ENCODE data around the gene OSM.

The OSM gene

DNA sequence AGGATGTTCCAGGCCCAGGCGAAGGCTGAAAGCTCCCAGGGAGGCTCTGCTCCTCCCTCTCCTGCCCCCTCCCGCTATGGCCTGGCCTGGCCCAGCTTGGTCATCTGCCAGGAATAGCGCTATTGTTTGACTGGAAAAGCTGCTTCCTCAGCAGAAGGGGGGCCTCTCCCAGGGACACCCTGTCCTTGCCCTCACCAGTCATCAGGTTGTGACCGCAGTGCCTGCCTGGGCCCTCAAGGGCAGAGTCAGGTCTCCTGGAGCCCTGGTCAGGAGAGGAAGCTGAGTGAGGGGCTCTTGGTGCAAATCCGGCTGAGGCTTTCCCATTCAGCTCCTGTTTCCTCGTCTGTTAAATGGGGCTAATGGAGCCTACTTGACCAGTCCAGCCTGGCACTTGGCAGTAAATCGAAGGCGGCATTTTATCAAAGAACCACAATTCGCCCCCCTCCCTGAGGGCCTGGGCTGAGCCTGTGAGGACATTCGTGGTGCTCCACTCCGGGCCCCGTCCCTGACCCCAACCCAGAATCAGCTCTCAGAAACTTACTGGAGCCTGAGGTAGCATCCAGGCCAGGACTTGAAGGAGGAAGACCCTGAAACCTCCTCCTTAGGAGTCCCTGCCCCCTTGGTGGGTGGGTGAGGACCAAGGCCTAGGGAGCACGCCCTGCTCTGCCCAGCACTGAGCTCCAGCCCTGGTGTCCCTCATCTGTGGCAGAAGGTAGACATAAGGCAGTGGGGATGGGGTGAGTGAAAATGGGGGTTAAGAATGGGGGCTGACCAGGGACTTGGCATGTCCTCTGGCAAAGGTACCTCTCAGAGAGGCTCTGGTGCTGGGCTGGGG, 24.6 kb upstream of the OSM start (continued):
- TF ChIP-seq, protein P1, sequence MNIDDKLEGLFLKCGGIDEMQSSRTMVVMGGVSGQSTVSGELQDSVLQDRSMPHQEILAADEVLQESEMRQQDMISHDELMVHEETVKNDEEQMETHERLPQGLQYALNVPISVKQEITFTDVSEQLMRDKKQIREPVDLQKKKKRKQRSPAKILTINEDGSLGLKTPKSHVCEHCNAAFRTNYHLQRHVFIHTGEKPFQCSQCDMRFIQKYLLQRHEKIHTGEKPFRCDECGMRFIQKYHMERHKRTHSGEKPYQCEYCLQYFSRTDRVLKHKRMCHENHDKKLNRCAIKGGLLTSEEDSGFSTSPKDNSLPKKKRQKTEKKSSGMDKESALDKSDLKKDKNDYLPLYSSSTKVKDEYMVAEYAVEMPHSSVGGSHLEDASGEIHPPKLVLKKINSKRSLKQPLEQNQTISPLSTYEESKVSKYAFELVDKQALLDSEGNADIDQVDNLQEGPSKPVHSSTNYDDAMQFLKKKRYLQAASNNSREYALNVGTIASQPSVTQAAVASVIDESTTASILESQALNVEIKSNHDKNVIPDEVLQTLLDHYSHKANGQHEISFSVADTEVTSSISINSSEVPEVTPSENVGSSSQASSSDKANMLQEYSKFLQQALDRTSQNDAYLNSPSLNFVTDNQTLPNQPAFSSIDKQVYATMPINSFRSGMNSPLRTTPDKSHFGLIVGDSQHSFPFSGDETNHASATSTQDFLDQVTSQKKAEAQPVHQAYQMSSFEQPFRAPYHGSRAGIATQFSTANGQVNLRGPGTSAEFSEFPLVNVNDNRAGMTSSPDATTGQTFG (tag by site-specific recombination; IDR thresholded peaks at IDR 0.05; ENCODE audit: borderline replicate concordance) = no peak
- no peak for TF ChIP-seq ZNF324 (tag by site-specific recombination; IDR thresholded peaks at IDR 0.05)
- TF ChIP-seq ZNF354C (tag by site-specific recombination; IDR thresholded peaks at IDR 0.05; ENCODE audit: borderline replicate concordance, low read depth) = no peak
- TF ChIP-seq ZNF791 (tag by site-specific recombination; IDR thresholded peaks at IDR 0.05) = no peak
- TF ChIP-seq ZFHX2 (tag by site-specific recombination; conservative IDR thresholded peaks at IDR 0.05) = no peak
- TF ChIP-seq ZNF138 (tag by site-specific recombination; IDR thresholded peaks at IDR 0.05; ENCODE audit: borderline replicate concordance) = no peak
- no peak for TF ChIP-seq KLF10 (tag by site-specific recombination; IDR thresholded peaks at IDR 0.05)
- TF ChIP-seq ZNF571 (tag by site-specific recombination; IDR thresholded peaks at IDR 0.05) = no peak
- TF ChIP-seq ZNF184 (tag by site-specific recombination; IDR thresholded peaks at IDR 0.05) = no peak
- no peak for TF ChIP-seq BCL11B (tag by site-specific recombination; IDR thresholded peaks at IDR 0.05; ENCODE audit: low read depth)
- TF ChIP-seq, protein P2, sequence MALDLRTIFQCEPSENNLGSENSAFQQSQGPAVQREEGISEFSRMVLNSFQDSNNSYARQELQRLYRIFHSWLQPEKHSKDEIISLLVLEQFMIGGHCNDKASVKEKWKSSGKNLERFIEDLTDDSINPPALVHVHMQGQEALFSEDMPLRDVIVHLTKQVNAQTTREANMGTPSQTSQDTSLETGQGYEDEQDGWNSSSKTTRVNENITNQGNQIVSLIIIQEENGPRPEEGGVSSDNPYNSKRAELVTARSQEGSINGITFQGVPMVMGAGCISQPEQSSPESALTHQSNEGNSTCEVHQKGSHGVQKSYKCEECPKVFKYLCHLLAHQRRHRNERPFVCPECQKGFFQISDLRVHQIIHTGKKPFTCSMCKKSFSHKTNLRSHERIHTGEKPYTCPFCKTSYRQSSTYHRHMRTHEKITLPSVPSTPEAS (tag by site-specific recombination; IDR thresholded peaks at IDR 0.05) = no peak
- peak; percentile 20; the same call in 1 of the 2 replicates for TF ChIP-seq ZNF394 (tag by site-specific recombination; IDR thresholded peaks at IDR 0.05; ENCODE audit: borderline replicate concordance)
- TF ChIP-seq, protein P3, sequence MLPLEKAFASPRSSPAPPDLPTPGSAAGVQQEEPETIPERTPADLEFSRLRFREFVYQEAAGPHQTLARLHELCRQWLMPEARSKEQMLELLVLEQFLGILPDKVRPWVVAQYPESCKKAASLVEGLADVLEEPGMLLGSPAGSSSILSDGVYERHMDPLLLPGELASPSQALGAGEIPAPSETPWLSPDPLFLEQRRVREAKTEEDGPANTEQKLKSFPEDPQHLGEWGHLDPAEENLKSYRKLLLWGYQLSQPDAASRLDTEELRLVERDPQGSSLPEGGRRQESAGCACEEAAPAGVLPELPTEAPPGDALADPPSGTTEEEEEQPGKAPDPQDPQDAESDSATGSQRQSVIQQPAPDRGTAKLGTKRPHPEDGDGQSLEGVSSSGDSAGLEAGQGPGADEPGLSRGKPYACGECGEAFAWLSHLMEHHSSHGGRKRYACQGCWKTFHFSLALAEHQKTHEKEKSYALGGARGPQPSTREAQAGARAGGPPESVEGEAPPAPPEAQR (tag by site-specific recombination; IDR thresholded peaks at IDR 0.05) = no peak
- no peak for TF ChIP-seq ZNF223 (tag by site-specific recombination; IDR thresholded peaks at IDR 0.05)
- no peak for TF ChIP-seq ZNF248 (tag by site-specific recombination; IDR thresholded peaks at IDR 0.05)
- TF ChIP-seq, protein P4, sequence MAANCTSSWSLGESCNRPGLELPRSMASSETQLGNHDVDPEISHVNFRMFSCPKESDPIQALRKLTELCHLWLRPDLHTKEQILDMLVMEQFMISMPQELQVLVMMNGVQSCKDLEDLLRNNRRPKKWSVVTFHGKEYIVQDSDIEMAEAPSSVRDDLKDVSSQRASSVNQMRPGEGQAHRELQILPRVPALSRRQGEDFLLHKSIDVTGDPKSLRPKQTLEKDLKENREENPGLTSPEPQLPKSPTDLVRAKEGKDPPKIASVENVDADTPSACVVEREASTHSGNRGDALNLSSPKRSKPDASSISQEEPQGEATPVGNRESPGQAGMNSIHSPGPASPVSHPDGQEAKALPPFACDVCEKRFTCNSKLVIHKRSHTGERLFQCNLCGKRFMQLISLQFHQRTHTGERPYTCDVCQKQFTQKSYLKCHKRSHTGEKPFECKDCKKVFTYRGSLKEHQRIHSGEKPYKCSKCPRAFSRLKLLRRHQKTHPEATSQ (tag by site-specific recombination; IDR thresholded peaks at IDR 0.05) = no peak
- TF ChIP-seq ZNF837 (tag by site-specific recombination; IDR thresholded peaks at IDR 0.05) = no peak
- no peak for TF ChIP-seq ZNF391 (tag by site-specific recombination; IDR thresholded peaks at IDR 0.05; ENCODE audit: borderline replicate concordance, low read depth)
- TF ChIP-seq ZNF239 (tag by site-specific recombination; IDR thresholded peaks at IDR 0.05) = no peak
- TF ChIP-seq GLIS2 (tag by site-specific recombination; IDR thresholded peaks at IDR 0.05) = peak; percentile 77
- TF ChIP-seq ZNF677 (tag by site-specific recombination; IDR thresholded peaks at IDR 0.05) = no peak
- TF ChIP-seq, protein P5, sequence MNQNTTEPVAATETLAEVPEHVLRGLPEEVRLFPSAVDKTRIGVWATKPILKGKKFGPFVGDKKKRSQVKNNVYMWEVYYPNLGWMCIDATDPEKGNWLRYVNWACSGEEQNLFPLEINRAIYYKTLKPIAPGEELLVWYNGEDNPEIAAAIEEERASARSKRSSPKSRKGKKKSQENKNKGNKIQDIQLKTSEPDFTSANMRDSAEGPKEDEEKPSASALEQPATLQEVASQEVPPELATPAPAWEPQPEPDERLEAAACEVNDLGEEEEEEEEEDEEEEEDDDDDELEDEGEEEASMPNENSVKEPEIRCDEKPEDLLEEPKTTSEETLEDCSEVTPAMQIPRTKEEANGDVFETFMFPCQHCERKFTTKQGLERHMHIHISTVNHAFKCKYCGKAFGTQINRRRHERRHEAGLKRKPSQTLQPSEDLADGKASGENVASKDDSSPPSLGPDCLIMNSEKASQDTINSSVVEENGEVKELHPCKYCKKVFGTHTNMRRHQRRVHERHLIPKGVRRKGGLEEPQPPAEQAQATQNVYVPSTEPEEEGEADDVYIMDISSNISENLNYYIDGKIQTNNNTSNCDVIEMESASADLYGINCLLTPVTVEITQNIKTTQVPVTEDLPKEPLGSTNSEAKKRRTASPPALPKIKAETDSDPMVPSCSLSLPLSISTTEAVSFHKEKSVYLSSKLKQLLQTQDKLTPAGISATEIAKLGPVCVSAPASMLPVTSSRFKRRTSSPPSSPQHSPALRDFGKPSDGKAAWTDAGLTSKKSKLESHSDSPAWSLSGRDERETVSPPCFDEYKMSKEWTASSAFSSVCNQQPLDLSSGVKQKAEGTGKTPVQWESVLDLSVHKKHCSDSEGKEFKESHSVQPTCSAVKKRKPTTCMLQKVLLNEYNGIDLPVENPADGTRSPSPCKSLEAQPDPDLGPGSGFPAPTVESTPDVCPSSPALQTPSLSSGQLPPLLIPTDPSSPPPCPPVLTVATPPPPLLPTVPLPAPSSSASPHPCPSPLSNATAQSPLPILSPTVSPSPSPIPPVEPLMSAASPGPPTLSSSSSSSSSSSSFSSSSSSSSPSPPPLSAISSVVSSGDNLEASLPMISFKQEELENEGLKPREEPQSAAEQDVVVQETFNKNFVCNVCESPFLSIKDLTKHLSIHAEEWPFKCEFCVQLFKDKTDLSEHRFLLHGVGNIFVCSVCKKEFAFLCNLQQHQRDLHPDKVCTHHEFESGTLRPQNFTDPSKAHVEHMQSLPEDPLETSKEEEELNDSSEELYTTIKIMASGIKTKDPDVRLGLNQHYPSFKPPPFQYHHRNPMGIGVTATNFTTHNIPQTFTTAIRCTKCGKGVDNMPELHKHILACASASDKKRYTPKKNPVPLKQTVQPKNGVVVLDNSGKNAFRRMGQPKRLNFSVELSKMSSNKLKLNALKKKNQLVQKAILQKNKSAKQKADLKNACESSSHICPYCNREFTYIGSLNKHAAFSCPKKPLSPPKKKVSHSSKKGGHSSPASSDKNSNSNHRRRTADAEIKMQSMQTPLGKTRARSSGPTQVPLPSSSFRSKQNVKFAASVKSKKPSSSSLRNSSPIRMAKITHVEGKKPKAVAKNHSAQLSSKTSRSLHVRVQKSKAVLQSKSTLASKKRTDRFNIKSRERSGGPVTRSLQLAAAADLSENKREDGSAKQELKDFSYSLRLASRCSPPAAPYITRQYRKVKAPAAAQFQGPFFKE (tag by site-specific recombination; IDR thresholded peaks at IDR 0.05; ENCODE audit: borderline replicate concordance) = no peak
- TF ChIP-seq ZNF266 (tag by site-specific recombination; IDR thresholded peaks at IDR 0.05; ENCODE audit: low read depth) = no peak
- no peak for TF ChIP-seq REPIN1 (tag by site-specific recombination; IDR thresholded peaks at IDR 0.05; ENCODE audit: low read depth)
- TF ChIP-seq OVOL3 (tag by site-specific recombination; IDR thresholded peaks at IDR 0.05) = no peak
- no peak for TF ChIP-seq YY2 (tag by site-specific recombination; IDR thresholded peaks at IDR 0.05)
- no peak for TF ChIP-seq ZNF121 (tag by site-specific recombination; IDR thresholded peaks at IDR 0.05)
- no peak for TF ChIP-seq ZNF146 (tag by site-specific recombination; IDR thresholded peaks at IDR 0.05)
